ENCODE data around the gene SRSF3.

The SRSF3 gene

DNA sequence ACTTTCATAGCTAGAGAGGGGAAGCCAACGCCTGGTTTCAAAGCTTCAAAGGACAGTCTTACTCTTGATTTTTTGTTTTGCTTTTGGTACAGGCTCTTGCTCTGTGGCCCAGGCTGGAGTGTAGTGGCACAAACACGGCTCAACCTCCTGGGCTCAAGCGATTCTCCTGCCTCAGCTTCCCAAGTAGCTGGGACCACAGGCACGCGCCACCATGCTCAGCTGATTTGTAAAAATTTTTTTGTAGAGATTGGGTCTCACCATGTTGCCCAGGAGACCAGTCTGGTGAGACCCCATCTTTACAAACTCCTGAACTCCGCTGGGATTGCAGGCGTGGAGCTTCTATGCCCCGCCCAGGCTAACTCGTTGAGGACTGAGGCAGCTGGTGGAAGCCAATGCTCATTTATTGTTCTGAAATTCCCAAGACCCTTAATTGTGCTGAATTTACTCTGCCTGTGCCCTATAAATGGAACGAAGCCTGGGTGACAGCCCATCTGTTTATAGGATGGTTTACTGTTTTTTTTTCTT is 18.0 kb downstream of the SRSF3 start:
- H3K36me3 ChIP-seq: peaks cover 53% of the 10 kb centered on the region
- no peak overlapping the region for H3K4me3 ChIP-seq (ENCODE audit: low read depth in 1 of 2, low read length in 1 of 2)
- peaks cover 11 to 22% of the 10 kb centered on the region in 2 experiments for H3K4me1 ChIP-seq (ENCODE audit: control insufficient read depth in 1 of 2, insufficient read depth in 1 of 2, low read depth in 1 of 2, low read length in 1 of 2)
- H3K27ac ChIP-seq: peak overlapping the region; percentile 47
- TF ChIP-seq, protein P1, sequence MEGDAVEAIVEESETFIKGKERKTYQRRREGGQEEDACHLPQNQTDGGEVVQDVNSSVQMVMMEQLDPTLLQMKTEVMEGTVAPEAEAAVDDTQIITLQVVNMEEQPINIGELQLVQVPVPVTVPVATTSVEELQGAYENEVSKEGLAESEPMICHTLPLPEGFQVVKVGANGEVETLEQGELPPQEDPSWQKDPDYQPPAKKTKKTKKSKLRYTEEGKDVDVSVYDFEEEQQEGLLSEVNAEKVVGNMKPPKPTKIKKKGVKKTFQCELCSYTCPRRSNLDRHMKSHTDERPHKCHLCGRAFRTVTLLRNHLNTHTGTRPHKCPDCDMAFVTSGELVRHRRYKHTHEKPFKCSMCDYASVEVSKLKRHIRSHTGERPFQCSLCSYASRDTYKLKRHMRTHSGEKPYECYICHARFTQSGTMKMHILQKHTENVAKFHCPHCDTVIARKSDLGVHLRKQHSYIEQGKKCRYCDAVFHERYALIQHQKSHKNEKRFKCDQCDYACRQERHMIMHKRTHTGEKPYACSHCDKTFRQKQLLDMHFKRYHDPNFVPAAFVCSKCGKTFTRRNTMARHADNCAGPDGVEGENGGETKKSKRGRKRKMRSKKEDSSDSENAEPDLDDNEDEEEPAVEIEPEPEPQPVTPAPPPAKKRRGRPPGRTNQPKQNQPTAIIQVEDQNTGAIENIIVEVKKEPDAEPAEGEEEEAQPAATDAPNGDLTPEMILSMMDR (IDR thresholded peaks at IDR 0.05): no peak
- no peaks in the 10 kb centered on the region for H3K27me3 ChIP-seq
- no peaks in the 10 kb centered on the region for H3K9me3 ChIP-seq

DNA sequence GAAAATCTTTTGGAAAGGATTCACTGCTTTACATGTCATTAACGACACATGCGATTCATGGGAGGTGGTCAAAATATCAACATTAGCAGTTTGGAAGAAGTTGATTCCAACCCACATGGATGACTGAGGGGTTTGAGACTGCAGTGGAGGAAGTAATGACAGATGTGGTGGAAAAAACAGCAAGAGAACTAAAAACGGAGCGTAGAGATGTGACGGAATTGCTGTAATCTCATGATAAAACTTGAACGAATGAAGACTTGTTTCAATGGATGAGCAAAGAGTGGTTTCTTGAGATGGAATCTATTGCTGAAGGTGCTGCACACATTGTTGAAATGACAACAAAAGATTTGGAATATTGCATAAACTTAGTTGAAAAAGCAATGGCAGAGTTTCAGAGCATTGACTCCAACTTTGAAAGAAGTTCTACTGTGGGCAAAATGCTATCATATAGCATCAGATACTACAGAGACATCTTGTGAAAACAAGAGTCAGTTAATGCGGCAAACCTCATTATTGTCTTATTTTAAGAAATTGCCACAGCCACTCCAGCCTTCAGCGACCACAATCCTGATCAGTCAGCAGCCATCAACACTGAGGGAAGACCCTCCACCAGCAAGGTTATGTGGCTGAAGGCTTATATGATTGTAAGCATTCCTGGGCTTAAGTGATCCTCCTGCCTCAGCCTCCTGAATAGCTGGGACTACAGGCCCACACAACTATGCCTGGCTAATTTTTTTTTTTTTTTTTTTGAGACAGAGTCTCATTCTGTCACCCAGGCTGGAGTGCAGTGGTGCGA is 19.2 kb downstream of the SRSF3 start:
- Histone ChIP-seq H3K27me3 (no peaks in the 10 kb centered on the region), H3K4me3 (ENCODE audit: low read depth in 1 of 2, low read length in 1 of 2) (no peak overlapping the region), H3K27ac (no peak overlapping the region), H3K4me1 (ENCODE audit: control insufficient read depth in 1 of 2, insufficient read depth in 1 of 2, low read depth in 1 of 2, low read length in 1 of 2) (peaks cover 16 to 32% of the 10 kb centered on the region in 2 experiments), H3K9me3 (no peaks in the 10 kb centered on the region), H3K36me3 (peaks cover 42% of the 10 kb centered on the region)
- TF ChIP-seq, protein P1 (IDR thresholded peaks at IDR 0.05): no peak

DNA sequence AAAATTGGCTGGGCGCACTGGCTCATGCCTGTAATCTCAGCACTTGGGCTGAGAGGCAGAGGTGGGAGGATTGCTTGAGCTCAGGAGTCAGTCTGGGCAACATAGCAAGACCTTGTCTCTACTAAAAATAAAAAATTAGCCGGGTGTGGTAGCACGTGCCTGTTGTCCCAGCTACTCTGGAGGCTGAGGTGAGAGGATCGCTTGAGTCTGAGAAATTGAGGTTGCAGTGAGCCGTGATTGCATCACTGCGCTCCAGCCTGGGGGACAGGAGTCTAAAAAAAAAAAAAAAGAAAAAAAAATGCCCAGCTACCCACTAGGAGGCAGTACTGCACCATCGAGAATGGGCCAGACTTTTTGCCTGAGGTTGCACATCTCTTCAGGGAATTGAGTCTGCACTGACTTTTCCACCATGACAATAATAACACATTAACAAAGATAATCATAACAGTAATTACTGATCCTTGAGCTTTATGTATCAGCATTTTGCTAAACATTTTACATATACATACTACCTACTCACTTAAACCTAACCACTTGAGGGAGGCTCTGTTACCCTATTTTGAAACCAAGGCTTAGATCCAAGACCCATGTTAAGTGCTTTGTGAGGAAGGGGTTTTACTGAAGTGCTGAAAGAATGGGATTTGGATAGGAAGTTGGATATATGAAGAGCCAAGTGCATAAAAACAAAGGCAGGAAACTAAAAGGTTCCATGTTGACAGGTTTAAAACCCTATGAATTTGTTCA is 21.0 kb downstream of the SRSF3 start:
- H3K4me3 ChIP-seq (ENCODE audit: low read depth in 1 of 2, low read length in 1 of 2): no peak overlapping the region
- peaks cover 20 to 42% of the 10 kb centered on the region in 2 experiments for H3K4me1 ChIP-seq (ENCODE audit: control insufficient read depth in 1 of 2, insufficient read depth in 1 of 2, low read depth in 1 of 2, low read length in 1 of 2)
- TF ChIP-seq, protein P1 (IDR thresholded peaks at IDR 0.05): peak; percentile 20
- H3K27ac ChIP-seq: peak overlapping the region; percentile 44
- peaks cover 30% of the 10 kb centered on the region for H3K36me3 ChIP-seq
- no peaks in the 10 kb centered on the region for H3K9me3 ChIP-seq
- no peaks in the 10 kb centered on the region for H3K27me3 ChIP-seq

DNA sequence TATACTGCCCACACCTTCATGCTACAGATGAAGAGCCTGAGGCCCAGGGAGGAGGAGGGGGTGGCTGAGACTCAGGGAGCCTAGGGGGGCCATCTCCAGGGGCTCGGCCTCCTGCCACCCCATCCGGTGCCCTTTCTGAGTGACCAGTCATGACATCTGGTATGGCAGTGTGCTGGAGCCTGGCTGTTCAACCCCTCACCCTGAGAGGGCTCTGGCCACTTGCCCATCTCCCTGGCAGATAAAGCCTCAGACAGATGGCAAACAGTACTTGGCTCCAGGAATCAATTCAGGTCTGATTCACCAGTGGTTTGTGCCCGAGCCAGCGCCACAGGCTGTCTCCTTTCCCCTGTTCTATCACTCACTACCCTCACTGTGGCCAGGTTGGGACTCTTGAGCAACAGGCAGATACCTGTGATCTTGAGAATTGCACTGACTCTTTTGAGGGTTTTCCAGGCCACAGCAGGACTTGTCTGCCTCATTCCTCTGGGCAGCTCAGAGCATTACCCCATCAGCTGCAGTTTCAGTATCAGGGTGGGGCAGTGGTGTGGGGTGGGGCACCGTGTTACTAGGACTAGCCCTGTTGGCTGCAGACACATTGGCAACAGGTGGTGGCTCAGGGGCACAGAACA is 22.8 kb downstream of the SRSF3 start:
- H3K9me3 ChIP-seq: no peaks in the 10 kb centered on the region
- no peaks in the 10 kb centered on the region for H3K27me3 ChIP-seq
- H3K4me1 ChIP-seq (ENCODE audit: control insufficient read depth in 1 of 2, insufficient read depth in 1 of 2, low read depth in 1 of 2, low read length in 1 of 2): peaks cover 21 to 45% of the 10 kb centered on the region in 2 experiments
- H3K27ac ChIP-seq: peak overlapping the region; percentile 79
- H3K4me3 ChIP-seq (ENCODE audit: low read depth in 1 of 2, low read length in 1 of 2): no peak overlapping the region
- TF ChIP-seq, protein P1 (IDR thresholded peaks at IDR 0.05): no peak
- peaks cover 16% of the 10 kb centered on the region for H3K36me3 ChIP-seq
